ENCODE results near the gene DDX19B. TPM values are rescaled to one million over a fixed set of nuclear protein-coding genes. Genes with fewer than 3 reads are reported as not detected.
"Not testable (repeated sequence)": the region's sequence is repeated elsewhere in the genome, so short reads cannot be mapped to it uniquely, and the experiment has no call there.

The DDX19B gene
- total RNA-seq, 1 donor from 2014 or later, result 37.1 TPM

DNA sequence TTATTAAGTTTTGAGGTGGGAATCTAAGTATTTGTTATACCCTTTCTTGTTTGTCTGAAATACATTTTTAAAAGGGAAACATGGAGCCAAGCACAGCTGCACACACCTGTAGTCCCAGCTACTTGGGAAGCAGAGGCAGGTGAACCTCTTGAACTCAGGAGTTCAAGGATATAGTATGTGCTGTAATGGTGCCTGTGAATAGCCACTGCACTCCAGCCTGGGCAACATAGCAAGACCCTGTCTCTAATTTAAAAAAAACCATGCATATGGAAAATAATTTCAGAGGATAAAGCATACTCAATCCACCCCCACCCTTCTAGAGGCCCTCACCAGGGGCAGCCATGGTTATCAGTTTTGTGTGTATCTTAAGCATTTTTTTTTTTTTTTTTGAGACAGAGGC, 3.4 kb upstream of the DDX19B start:
- TF ChIP-seq, protein P1, sequence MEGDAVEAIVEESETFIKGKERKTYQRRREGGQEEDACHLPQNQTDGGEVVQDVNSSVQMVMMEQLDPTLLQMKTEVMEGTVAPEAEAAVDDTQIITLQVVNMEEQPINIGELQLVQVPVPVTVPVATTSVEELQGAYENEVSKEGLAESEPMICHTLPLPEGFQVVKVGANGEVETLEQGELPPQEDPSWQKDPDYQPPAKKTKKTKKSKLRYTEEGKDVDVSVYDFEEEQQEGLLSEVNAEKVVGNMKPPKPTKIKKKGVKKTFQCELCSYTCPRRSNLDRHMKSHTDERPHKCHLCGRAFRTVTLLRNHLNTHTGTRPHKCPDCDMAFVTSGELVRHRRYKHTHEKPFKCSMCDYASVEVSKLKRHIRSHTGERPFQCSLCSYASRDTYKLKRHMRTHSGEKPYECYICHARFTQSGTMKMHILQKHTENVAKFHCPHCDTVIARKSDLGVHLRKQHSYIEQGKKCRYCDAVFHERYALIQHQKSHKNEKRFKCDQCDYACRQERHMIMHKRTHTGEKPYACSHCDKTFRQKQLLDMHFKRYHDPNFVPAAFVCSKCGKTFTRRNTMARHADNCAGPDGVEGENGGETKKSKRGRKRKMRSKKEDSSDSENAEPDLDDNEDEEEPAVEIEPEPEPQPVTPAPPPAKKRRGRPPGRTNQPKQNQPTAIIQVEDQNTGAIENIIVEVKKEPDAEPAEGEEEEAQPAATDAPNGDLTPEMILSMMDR (IDR thresholded peaks at IDR 0.05; ENCODE audit: unreplicated experiment), result no peak
- Mint-ChIP-seq H3K27me3 (ENCODE audit: unreplicated experiment) (no peaks in the 10 kb centered on the region), H3K9me3 (ENCODE audit: unreplicated experiment) (no peaks in the 10 kb centered on the region), H3K4me1 (ENCODE audit: unreplicated experiment) (no peaks in the 10 kb centered on the region), H3K4me3 (ENCODE audit: unreplicated experiment) (no peak overlapping the region), H3K36me3 (ENCODE audit: low read depth, unreplicated experiment) (no peaks in the 10 kb centered on the region), H3K27ac (ENCODE audit: unreplicated experiment) (no peak overlapping the region)
- DNase-seq (ENCODE audit: low spot score), result no peak

DNA sequence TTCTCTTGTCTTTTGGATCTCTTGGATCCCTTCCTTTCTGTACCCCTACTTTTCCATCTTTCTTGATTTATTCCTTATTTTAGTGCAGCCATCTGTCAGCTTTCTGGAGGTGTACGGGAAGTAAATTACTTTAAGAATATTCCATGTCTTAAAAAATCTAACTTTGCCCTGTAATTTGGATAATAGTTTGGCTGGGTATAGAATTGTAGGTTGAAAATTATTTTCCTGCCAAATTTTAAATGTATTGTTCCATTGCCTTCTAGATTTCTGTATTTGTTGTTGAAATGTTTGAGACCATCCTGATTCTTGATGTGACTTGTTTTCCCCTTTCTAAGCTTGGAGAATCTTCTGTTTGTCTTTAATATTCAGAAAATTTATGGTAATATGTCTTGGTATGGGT, 2.1 kb downstream of the DDX19B start:
- H3K4me1 Mint-ChIP-seq (ENCODE audit: unreplicated experiment), result no peaks in the 10 kb centered on the region
- H3K27me3 Mint-ChIP-seq (ENCODE audit: unreplicated experiment), result no peaks in the 10 kb centered on the region
- no peak overlapping the region for H3K4me3 Mint-ChIP-seq (ENCODE audit: unreplicated experiment)
- no peak for DNase-seq (ENCODE audit: low spot score)
- H3K9me3 Mint-ChIP-seq (ENCODE audit: unreplicated experiment), result no peaks in the 10 kb centered on the region
- H3K36me3 Mint-ChIP-seq (ENCODE audit: low read depth, unreplicated experiment), result peaks cover 9% of the 10 kb centered on the region
- H3K27ac Mint-ChIP-seq (ENCODE audit: unreplicated experiment), result no peak overlapping the region
- TF ChIP-seq, protein P1 (IDR thresholded peaks at IDR 0.05; ENCODE audit: unreplicated experiment), result no peak

DNA sequence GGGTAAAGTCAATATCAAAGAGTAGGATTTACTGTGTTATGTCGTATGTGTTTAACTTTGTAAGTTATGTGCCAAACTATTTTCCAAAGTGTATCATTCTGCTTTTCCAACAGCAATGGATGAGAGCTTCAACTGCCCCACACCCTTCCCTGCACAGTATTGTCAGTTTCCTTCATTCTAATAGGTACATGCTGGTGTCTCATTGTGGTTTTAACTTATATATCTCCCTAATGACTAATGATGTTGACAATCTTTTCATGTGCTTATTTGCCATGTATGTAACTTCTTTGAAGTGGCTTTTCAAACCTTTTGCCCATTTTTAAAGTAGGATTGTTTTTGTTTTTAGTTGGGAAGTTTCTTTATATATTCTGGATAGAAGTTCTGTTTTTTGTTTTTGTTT, 3.8 kb downstream of the DDX19B start:
- no peak overlapping the region for H3K4me3 Mint-ChIP-seq (ENCODE audit: unreplicated experiment)
- no peaks in the 10 kb centered on the region for H3K4me1 Mint-ChIP-seq (ENCODE audit: unreplicated experiment)
- no peaks in the 10 kb centered on the region for H3K9me3 Mint-ChIP-seq (ENCODE audit: unreplicated experiment)
- H3K27me3 Mint-ChIP-seq (ENCODE audit: unreplicated experiment), result no peaks in the 10 kb centered on the region
- DNase-seq (ENCODE audit: low spot score), result no peak
- peaks cover 9% of the 10 kb centered on the region for H3K36me3 Mint-ChIP-seq (ENCODE audit: low read depth, unreplicated experiment)
- H3K27ac Mint-ChIP-seq (ENCODE audit: unreplicated experiment), result no peak overlapping the region
- TF ChIP-seq, protein P1 (IDR thresholded peaks at IDR 0.05; ENCODE audit: unreplicated experiment), result no peak

DNA sequence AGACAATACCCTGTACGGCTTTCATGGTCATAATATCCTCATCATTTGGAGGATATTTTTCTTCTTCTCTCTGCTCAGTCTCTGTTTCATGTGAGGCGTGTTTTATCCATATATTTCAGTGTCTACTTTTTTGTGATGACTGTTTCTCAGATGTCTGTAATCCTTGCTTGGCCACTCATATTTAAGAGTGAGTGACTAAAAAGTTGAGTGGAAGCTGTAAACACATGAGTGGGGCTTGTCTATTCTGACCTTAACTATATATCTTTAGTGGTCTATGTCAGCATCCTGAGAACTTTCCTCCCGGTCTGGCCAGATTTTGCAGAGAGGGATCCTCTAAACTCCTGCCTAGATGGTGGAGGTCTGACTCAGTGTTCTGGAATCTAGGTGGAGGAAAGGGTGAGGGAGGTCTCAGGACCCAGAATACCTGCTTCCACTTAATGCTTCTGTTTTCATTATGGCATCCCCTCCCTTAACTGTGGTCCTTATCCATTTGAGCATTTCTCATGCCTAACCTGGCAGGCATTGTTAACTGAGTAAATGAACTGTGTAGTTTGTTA, 6.0 kb downstream of the DDX19B start:
- Mint-ChIP-seq H3K9me3 (ENCODE audit: unreplicated experiment) (no peaks in the 10 kb centered on the region), H3K36me3 (ENCODE audit: low read depth, unreplicated experiment) (peaks cover 9% of the 10 kb centered on the region), H3K27ac (ENCODE audit: unreplicated experiment) (no peak overlapping the region), H3K27me3 (ENCODE audit: unreplicated experiment) (no peaks in the 10 kb centered on the region), H3K4me1 (ENCODE audit: unreplicated experiment) (no peaks in the 10 kb centered on the region), H3K4me3 (ENCODE audit: unreplicated experiment) (no peak overlapping the region)
- no peak for DNase-seq (ENCODE audit: low spot score)
- TF ChIP-seq, protein P1 (IDR thresholded peaks at IDR 0.05; ENCODE audit: unreplicated experiment), result no peak

DNA sequence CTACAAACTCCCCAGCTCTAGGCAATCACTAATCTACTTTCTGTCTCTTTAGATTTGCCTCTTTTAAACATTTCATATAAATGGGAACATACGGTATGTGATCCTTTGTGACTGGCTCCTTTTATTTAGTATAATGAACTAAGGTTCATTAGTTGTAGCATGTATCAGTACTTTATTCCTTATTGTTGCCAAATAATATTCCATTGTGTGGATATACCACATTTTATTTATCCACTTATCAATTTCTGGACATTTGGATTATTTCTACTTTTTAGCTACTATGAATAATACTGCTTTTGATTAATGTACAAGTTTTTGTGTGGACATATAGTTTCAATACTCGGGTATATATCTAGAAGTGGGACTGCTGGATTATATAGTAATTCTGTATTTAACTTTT, 7.9 kb downstream of the DDX19B start:
- Mint-ChIP-seq H3K27me3 (ENCODE audit: unreplicated experiment) (no peaks in the 10 kb centered on the region), H3K9me3 (ENCODE audit: unreplicated experiment) (no peaks in the 10 kb centered on the region), H3K4me1 (ENCODE audit: unreplicated experiment) (no peaks in the 10 kb centered on the region), H3K36me3 (ENCODE audit: low read depth, unreplicated experiment) (no peaks in the 10 kb centered on the region), H3K27ac (ENCODE audit: unreplicated experiment) (no peak overlapping the region), H3K4me3 (ENCODE audit: unreplicated experiment) (no peak overlapping the region)
- DNase-seq (ENCODE audit: low spot score), result no peak
- TF ChIP-seq, protein P1 (IDR thresholded peaks at IDR 0.05; ENCODE audit: unreplicated experiment), result no peak

DNA sequence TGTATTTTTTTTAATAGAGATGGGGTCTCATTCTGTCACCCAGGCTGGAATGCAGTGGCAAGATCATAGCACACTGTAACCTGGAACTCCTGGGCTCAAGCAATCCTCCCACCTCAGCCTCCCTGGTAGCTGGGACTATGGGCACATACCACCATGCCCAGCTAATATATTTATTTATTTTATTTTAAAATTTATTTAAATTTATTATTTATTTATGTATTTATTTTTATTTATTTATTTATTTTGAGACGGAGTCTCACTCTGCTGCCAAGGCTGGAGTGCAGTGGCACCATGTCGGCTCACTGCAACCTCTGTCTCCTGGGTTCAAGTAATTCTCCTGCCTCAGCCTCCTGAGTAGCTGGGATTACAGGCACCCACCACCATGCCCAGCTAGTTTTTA, 8.7 kb downstream of the DDX19B start:
- H3K4me3 Mint-ChIP-seq (ENCODE audit: unreplicated experiment), result not testable (repeated sequence)

More for the DNA sequence above, 8.7 kb downstream of the DDX19B start:
- not testable (repeated sequence) for H3K9me3 Mint-ChIP-seq (ENCODE audit: unreplicated experiment); DNase-seq (ENCODE audit: low spot score); H3K27ac Mint-ChIP-seq (ENCODE audit: unreplicated experiment); H3K27me3 Mint-ChIP-seq (ENCODE audit: unreplicated experiment); H3K4me1 Mint-ChIP-seq (ENCODE audit: unreplicated experiment); H3K36me3 Mint-ChIP-seq (ENCODE audit: low read depth, unreplicated experiment)

Measured in endothelial cell (in vitro differentiated cells).